ENCODE data around the gene SDK2. TPM values are rescaled to one million over a fixed set of nuclear protein-coding genes. Genes with fewer than 3 reads are reported as not detected.

The SDK2 gene
- polyA plus RNA-seq, 6 donors from 2014 or later: 0.10 to 6.3 (median 1.6) TPM

GRCh38 chr17:73667181-73667959, 23.1 kb upstream of the SDK2 start:
- Mint-ChIP-seq H3K27ac (peak overlapping the region in 4 of 6 donors; percentile 12 to 80 (median 34)), H3K36me3 (peaks cover 0 to 8% of the 10 kb centered on the region in 2 donors), H3K4me1 (peaks cover 7 to 14% (median 13%) of the 10 kb centered on the region in 3 donors), H3K4me3 (peak overlapping the region in 2 of 8 donors; percentile 13 to 35), H3K9me3 (peaks cover 0 to 19% (median 6%) of the 10 kb centered on the region in 7 donors), H3K27me3 (peaks cover 22 to 34% (median 29%) of the 10 kb centered on the region in 3 donors)
- no peak for DNase-seq
- no peak for ATAC-seq (ENCODE audit: low read depth in 2 of 2)

DNA sequence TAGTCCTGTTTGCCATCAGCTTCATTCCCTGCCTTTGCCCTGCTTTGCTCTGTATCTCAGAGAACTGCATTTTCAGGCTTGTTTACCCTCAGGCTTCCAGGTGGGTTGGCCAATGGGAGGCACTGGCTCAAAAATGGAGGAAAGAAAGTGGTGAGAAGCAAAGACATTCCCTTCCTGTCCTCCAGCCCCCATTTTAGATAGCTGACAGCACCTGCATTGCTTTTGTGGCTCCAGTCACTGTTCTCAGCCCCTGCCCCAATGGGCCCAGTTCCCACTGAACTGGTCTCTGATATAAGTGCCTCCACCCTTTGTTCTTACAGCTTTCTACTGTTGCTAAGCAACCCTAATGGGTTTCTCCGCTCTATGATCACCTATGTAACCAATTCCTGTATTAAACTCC, 19.4 kb upstream of the SDK2 start:
- H3K4me3 Mint-ChIP-seq: no peak overlapping the region
- H3K27me3 Mint-ChIP-seq: peaks cover 23 to 28% (median 24%) of the 10 kb centered on the region in 3 donors
- peaks cover 0 to 2% (median 0%) of the 10 kb centered on the region in 7 donors for H3K9me3 Mint-ChIP-seq
- H3K4me1 Mint-ChIP-seq: peaks cover 7 to 14% (median 13%) of the 10 kb centered on the region in 3 donors
- DNase-seq (no peak), ATAC-seq (ENCODE audit: low read depth in 2 of 2) (no peak)
- no peak overlapping the region for H3K27ac Mint-ChIP-seq
- H3K36me3 Mint-ChIP-seq: no peaks in the 10 kb centered on the region

- DNase-seq: no peak
- H3K27ac Mint-ChIP-seq: no peak overlapping the region
- no peaks in the 10 kb centered on the region for H3K36me3 Mint-ChIP-seq
- peaks cover 5 to 6% (median 5%) of the 10 kb centered on the region in 3 donors for H3K4me1 Mint-ChIP-seq
- peaks cover 13 to 22% (median 17%) of the 10 kb centered on the region in 3 donors for H3K27me3 Mint-ChIP-seq
- no peak for ATAC-seq (ENCODE audit: low read depth in 2 of 2)
- peak overlapping the region in 1 of 8 donors; percentile 6 for H3K4me3 Mint-ChIP-seq
- peaks cover 0 to 7% (median 0%) of the 10 kb centered on the region in 7 donors for H3K9me3 Mint-ChIP-seq
Observed at GRCh38 chr17:73660366-73660765, 16.1 kb upstream of the SDK2 start.

DNA sequence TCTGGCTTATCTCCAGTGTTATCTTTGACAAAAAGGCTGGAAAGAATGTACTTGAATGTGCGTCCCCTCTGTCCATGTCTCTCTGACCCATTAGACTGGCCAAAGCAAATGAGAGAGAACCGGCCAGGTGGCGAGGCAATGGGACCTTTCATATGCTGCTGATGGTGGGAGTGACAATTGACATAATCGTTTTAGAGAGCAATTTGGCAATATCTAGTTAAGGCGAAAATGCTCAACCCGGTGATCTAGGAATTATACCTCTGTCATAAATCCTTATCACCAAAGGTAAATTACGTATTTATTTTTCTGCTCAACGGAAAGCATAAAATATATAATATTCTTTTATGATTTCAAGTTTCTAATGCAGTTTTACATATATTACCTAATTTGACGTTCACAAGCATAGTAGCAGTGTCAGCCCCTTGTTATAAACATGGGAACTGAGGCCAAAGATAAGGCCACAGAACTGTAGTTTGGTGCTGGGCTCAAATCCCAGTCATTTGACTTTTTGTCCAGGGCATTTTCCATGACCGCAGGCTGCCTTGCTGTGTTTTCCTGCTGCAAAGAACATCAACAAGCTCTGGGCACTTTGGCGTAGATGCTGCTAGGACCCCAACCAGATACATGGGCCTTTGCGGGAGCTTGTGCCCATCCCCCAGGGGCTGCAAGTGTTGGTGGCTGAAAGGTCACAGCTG, 14.7 kb upstream of the SDK2 start:
- Mint-ChIP-seq H3K27ac (peak overlapping the region in 1 of 6 donors; percentile 26), H3K27me3 (peaks cover 12 to 26% (median 22%) of the 10 kb centered on the region in 3 donors), H3K36me3 (peaks cover 5 to 13% of the 10 kb centered on the region in 2 donors), H3K4me1 (peaks cover 5 to 6% (median 5%) of the 10 kb centered on the region in 3 donors), H3K9me3 (peaks cover 3 to 19% (median 12%) of the 10 kb centered on the region in 7 donors), H3K4me3 (no peak overlapping the region)
- DNase-seq (no peak), ATAC-seq (ENCODE audit: low read depth in 2 of 2) (no peak)

DNA sequence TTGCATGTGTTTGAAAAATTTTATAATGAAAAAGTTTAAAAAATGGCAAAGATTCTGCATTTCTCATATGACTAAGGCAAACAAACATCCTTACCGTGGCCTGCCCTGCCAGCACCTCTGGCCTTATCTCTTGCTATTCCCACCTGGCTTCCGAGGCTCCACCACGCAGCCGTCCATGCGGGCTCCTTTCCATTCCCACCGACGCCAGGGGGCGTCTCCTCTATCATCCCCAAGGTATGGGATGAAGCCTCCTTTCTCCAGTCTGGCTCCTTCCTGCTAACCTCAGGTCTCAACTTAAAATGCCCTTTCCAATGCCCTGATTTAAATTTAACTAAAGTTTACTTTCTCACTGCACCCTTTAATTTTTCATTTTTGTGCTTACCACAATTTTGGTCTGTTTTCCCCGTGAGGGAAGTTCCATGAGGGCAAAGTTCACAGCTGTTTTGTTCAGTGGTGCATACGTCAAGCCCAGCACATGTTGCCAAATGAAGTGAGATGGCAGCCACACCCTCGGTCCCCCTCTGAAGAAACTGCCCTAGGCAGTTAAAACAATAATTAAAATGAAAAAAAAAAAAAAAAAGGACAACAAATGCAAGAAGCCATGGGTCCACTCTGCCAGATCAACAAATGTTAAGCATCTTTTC, 13.3 kb upstream of the SDK2 start:
- Mint-ChIP-seq H3K27me3 (peaks cover 12 to 24% (median 20%) of the 10 kb centered on the region in 3 donors), H3K4me1 (peaks cover 5 to 6% (median 5%) of the 10 kb centered on the region in 3 donors), H3K4me3 (peak overlapping the region in 1 of 8 donors; percentile 13), H3K9me3 (peaks cover 10 to 33% (median 23%) of the 10 kb centered on the region in 7 donors), H3K27ac (peak overlapping the region in 2 of 6 donors; percentile 2 to 73), H3K36me3 (peaks cover 5 to 25% of the 10 kb centered on the region in 2 donors)
- ATAC-seq (ENCODE audit: low read depth in 2 of 2) (peak; percentile 28 to 52), DNase-seq (no peak)

DNA sequence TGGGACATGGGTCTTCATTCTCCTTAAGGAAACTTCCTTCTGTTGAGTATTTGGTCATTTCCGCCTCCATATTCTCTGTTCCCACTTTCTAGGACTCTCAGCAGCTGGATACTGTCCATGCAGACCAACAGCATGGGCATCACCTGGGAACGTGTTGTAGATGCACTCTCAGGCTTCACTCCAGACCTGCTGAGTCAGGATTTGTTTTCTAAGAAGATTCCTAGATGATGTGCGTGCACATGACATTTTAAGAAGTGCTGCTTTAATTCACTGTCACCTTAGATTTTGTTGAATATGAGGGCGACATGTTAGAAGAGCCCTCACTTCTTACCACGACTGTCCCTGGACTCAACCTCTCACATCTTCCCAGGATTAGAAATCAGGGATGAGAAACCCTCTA, 10.0 kb upstream of the SDK2 start:
- peaks cover 4 to 31% (median 27%) of the 10 kb centered on the region in 3 donors for H3K27me3 Mint-ChIP-seq
- H3K9me3 Mint-ChIP-seq: peaks cover 10 to 33% (median 23%) of the 10 kb centered on the region in 7 donors
- H3K36me3 Mint-ChIP-seq: peaks cover 5 to 25% of the 10 kb centered on the region in 2 donors
- no peak overlapping the region for H3K4me3 Mint-ChIP-seq
- H3K27ac Mint-ChIP-seq: peak overlapping the region in 1 of 6 donors; percentile 16
- peaks cover 5 to 6% (median 5%) of the 10 kb centered on the region in 3 donors for H3K4me1 Mint-ChIP-seq
- DNase-seq (no peak), ATAC-seq (ENCODE audit: low read depth in 2 of 2) (no peak)

DNA sequence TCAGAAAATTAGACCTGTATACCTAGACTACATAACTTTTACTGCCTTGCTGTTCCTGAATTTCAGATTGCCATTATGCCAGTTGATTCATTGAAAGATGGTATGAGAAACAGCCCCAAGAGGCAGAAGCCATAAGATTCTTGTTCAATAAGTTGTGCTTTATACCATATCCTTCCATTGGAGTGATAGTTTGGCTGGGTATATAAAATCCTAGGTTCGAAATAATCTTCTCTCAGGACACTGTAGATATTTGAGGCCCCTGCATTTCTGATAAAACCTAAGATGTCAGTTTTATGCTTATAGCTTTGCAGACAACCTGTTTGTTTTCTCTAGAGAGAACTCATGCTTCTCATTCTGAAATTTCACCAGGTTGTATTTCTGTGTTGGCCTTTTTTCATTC, 9.6 kb upstream of the SDK2 start:
- Mint-ChIP-seq H3K4me1 (peaks cover 5 to 6% (median 5%) of the 10 kb centered on the region in 3 donors), H3K36me3 (peaks cover 5 to 25% of the 10 kb centered on the region in 2 donors), H3K27ac (no peak overlapping the region), H3K9me3 (peaks cover 10 to 33% (median 23%) of the 10 kb centered on the region in 7 donors), H3K27me3 (peaks cover 4 to 31% (median 27%) of the 10 kb centered on the region in 3 donors), H3K4me3 (no peak overlapping the region)
- ATAC-seq (ENCODE audit: low read depth in 2 of 2) (no peak), DNase-seq (no peak)

- peaks cover 5 to 6% (median 5%) of the 10 kb centered on the region in 3 donors for H3K4me1 Mint-ChIP-seq
- no peak overlapping the region for H3K27ac Mint-ChIP-seq
- no peak overlapping the region for H3K4me3 Mint-ChIP-seq
Observed at GRCh38 chr17:73652886-73653480, 8.7 kb upstream of the SDK2 start.

GRCh38 chr17:73650617-73651200, 6.5 kb upstream of the SDK2 start:
- Mint-ChIP-seq H3K27ac (peak overlapping the region in 1 of 6 donors; percentile 31), H3K4me1 (peaks cover 6 to 10% (median 8%) of the 10 kb centered on the region in 3 donors), H3K36me3 (peaks cover 5 to 25% of the 10 kb centered on the region in 2 donors), H3K4me3 (no peak overlapping the region), H3K27me3 (peaks cover 0 to 32% (median 18%) of the 10 kb centered on the region in 3 donors), H3K9me3 (peaks cover 10 to 28% (median 22%) of the 10 kb centered on the region in 7 donors)
- DNase-seq (no peak), ATAC-seq (ENCODE audit: low read depth in 2 of 2) (no peak)

More at GRCh38 chr17:73652886-73653480, 8.7 kb upstream of the SDK2 start:
- H3K27me3 Mint-ChIP-seq: peaks cover 4 to 35% (median 27%) of the 10 kb centered on the region in 3 donors
- H3K36me3 Mint-ChIP-seq: peaks cover 5 to 25% of the 10 kb centered on the region in 2 donors
- DNase-seq: no peak
- ATAC-seq (ENCODE audit: low read depth in 2 of 2): no peak
- peaks cover 10 to 33% (median 23%) of the 10 kb centered on the region in 7 donors for H3K9me3 Mint-ChIP-seq

GRCh38 chr17:73650140-73650539, 5.9 kb upstream of the SDK2 start:
- DNase-seq (no peak), ATAC-seq (ENCODE audit: low read depth in 2 of 2) (no peak)
- H3K27ac Mint-ChIP-seq: no peak overlapping the region
- H3K36me3 Mint-ChIP-seq: peaks cover 5 to 23% of the 10 kb centered on the region in 2 donors
- H3K4me3 Mint-ChIP-seq: no peak overlapping the region
- peaks cover 0 to 27% (median 16%) of the 10 kb centered on the region in 3 donors for H3K27me3 Mint-ChIP-seq
- H3K9me3 Mint-ChIP-seq: peaks cover 7 to 26% (median 21%) of the 10 kb centered on the region in 7 donors
- peaks cover 8 to 10% (median 10%) of the 10 kb centered on the region in 3 donors for H3K4me1 Mint-ChIP-seq

GRCh38 chr17:73648974-73649373, 4.7 kb upstream of the SDK2 start:
- H3K9me3 Mint-ChIP-seq: peaks cover 6 to 14% (median 11%) of the 10 kb centered on the region in 7 donors
- peaks cover 0 to 24% (median 6%) of the 10 kb centered on the region in 3 donors for H3K27me3 Mint-ChIP-seq
- peak overlapping the region in 2 of 6 donors; percentile 65 to 73 for H3K27ac Mint-ChIP-seq
- H3K36me3 Mint-ChIP-seq: peaks cover 0 to 12% of the 10 kb centered on the region in 2 donors
- H3K4me3 Mint-ChIP-seq: no peak overlapping the region
- no peak for ATAC-seq (ENCODE audit: low read depth in 2 of 2)
- no peak for DNase-seq
- H3K4me1 Mint-ChIP-seq: peaks cover 10 to 13% (median 11%) of the 10 kb centered on the region in 3 donors

DNA sequence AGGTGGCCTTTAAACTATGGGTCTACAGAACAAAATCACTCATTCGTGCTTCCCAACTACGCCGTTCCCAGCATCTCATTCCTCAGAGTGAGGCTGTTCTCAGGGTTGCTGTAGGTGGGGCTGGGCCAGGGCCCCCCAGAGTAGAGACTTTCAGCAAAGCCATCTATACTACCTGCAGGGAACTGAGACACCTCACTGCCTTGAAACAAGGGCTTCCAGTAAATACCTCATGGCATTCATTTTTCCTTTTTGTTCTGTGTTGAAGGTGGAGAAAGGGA, 4.2 kb upstream of the SDK2 start:
- Mint-ChIP-seq H3K36me3 (peaks cover 0 to 7% of the 10 kb centered on the region in 2 donors), H3K9me3 (peaks cover 2 to 10% (median 6%) of the 10 kb centered on the region in 7 donors), H3K27me3 (peaks cover 0 to 21% (median 6%) of the 10 kb centered on the region in 3 donors), H3K27ac (no peak overlapping the region), H3K4me1 (peaks cover 10 to 15% (median 12%) of the 10 kb centered on the region in 3 donors), H3K4me3 (no peak overlapping the region)
- DNase-seq: no peak
- no peak for ATAC-seq (ENCODE audit: low read depth in 2 of 2)
